Pancreas (tissue), 10 donors: Measurements from ENCODE around the gene WDPCP. TPM values are rescaled to one million over a fixed set of nuclear protein-coding genes. Genes with fewer than 3 reads are reported as not detected.

ENCODE experiments used
- ATAC-seq, 4 donors: fragments of 200-7000 bp; cut with Tn5 transposase; one replicate each; pipeline versions ENCODE4 v1.8.0 to v1.9.1; 2020; ENCODE audit warnings: mild to moderate bottlenecking in 4 of 4, moderate library complexity in 4 of 4
- DNase-seq, 6 donors: peaks; one replicate each; pipeline ENCODE4 v3.0.0-alpha.2; 2020
- FAIRE-seq: peaks from 2 replicates; lab custom pipeline; 2012; peaks lifted over from hg19 to GRCh38; lab: Jason Lieb, UNC
- H3K27ac ChIP-seq, 4 donors: fragments of 200-600 bp; sonication (generic); 1 replicate in 3 of 4; 2 replicates in 1 of 4; pipeline versions ENCODE4 v1.5.0 to v1.8.0; 2020
- H3K27me3 ChIP-seq, 4 donors: fragments of 200-600 bp; one replicate each; pipeline ENCODE4 v1.8.0; 2021
- H3K36me3 ChIP-seq, 3 donors: fragments of 200-600 bp; sonication (generic) in 1 of 3; one replicate each; pipeline versions ENCODE4 v1.5.0 to v1.8.0; 2020 to 2021
- H3K4me1 ChIP-seq, 3 donors: fragments of 200-600 bp; one replicate each; pipeline ENCODE4 v1.8.0; 2021
- H3K4me3 ChIP-seq, 4 donors: fragments of 200-600 bp; sonication (generic) in 2 of 4; one replicate each; pipeline versions ENCODE4 v1.5.0 to v1.8.0; 2020 to 2021
- H3K9me3 ChIP-seq, 4 donors: fragments of 200-600 bp; one replicate each; pipeline ENCODE4 v1.8.0; 2021
- CTCF ChIP-seq, 4 donors: fragments of 200-600 bp; sonication (generic) in 3 of 4; IDR thresholded peaks; one replicate each; pipeline versions ENCODE4 v1.5.0 to v1.8.0; 2021; ENCODE audit warnings: antibody characterized with exemption in 4 of 4
- WGBS, 2 donors: extraction: QIAGEN DNeasy Blood & Tissue Kit; methylation state at CpG; one replicate each; pipeline ENCODE4 v1.1.7; 2013; 5-methylcytosine and 5-hydroxymethylcytosine counted together
- intact Hi-C, 3 donors: fragments of 100-400 bp; cut with DNase I; formaldehyde crosslinking; loops; one replicate each; pipeline versions ENCODE4 v1.11.1 to v1.14.2; 2022
- polyA plus RNA-seq, 2 donors: library from polyadenylated mRNA; stranded (reverse); fragments of 200-250 nt; gene quantifications; one replicate each; pipeline ENCODE4 v1.2.3, GENCODE V29; 2013
- total RNA-seq, 6 donors: library from RNA; stranded (reverse); fragmentation: NEBNext Ultra II Directional in 4 of 6; extraction: Animal tissue kit (Norgen Biotek cat#: 25700) in 4 of 6; gene quantifications; one replicate each; pipeline versions ENCODE4 v1.2.1 to v1.2.4, GENCODE V29; 2021 to 2023
- donor health status: healthy with polysubstance abuse.
- donor health status: DM: no; HTN: no; CAD: no; lungs with moderate emphysema.
- donor health status: DM: no; HTN: no; CAD: no.
- donor health status: control.
- donor health status: control.
- donor health status: Bipolar disorder and iron deficiency.
- donor health status: DM: yes; HTN: yes; CAD: no.
- donor health status: DM: no; HTN: no; CAD: no.
- donor health status: DM: no; HTN: no; CAD: no.
- donor health status: DM: yes; HTN: yes; CAD: no.

Gene WDPCP
- total and polyA plus RNA-seq, 8 donors = 1.9 to 6.1 (median 4.2) TPM

DNA sequence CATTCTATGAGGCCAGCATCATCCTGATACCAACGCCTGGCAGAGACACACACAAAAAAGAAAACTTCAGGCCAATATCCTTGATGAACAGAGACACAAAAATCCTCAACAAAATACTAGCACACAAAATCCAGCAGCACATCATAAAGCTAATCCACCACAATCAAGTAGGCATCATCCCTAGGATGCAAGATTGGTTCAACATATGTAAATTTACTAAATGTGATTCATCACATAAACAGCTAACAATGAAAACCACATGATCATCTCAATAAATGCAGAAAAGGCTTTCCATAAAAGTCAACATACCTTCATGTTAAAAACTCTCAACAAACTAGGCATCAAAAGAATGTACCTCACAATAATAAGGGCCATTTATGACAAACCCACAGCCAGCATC, 65.3 kb downstream of the WDPCP start:
- ATAC-seq (no peak), DNase-seq (no peak), FAIRE-seq (no peak)
- H3K9me3 ChIP-seq = no peaks in the 10 kb centered on the region
- no peak for TF ChIP-seq CTCF (IDR thresholded peaks at IDR 0.05)
- H3K27me3 ChIP-seq = no peaks in the 10 kb centered on the region
- WGBS, 2 donors = 92% methylated on average over 1 of the region's 1 CpG
- H3K4me3 ChIP-seq = no peak overlapping the region
- H3K27ac ChIP-seq = no peak overlapping the region
- intact Hi-C loops = no loop called here
- no peaks in the 10 kb centered on the region for H3K4me1 ChIP-seq
- no peaks in the 10 kb centered on the region for H3K36me3 ChIP-seq

DNA sequence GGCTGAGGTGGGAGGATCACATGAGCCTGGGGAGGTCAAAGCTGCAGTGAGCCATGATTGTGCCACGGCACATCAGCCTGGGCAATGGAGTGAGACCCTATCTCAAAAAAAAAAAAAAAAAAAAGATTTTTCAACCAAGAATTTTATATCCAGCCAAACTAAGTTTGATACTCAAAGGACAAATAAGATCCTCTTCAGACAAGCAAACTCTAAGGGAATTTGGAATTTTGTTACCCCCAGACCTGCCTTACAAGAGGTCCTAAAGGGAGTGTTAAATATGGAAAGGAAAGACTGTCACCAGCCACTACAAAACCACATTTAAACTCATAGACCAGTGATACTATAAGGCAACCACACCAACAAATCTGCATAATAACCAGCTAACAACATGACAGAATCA, 67.5 kb downstream of the WDPCP start:
- ATAC-seq = no peak
- Histone ChIP-seq H3K27ac (no peak overlapping the region), H3K27me3 (no peaks in the 10 kb centered on the region), H3K36me3 (no peaks in the 10 kb centered on the region), H3K9me3 (no peaks in the 10 kb centered on the region), H3K4me1 (no peaks in the 10 kb centered on the region), H3K4me3 (no peak overlapping the region)
- intact Hi-C loops = no loop called here
- DNase-seq = no peak
- 81 to 87% methylated on average over 1 of the region's 1 CpG for WGBS, 2 donors
- no peak for FAIRE-seq
- TF ChIP-seq CTCF (IDR thresholded peaks at IDR 0.05) = no peak

- Histone ChIP-seq H3K36me3 (no peaks in the 10 kb centered on the region), H3K27me3 (no peaks in the 10 kb centered on the region), H3K9me3 (no peaks in the 10 kb centered on the region), H3K4me1 (no peaks in the 10 kb centered on the region), H3K4me3 (no peak overlapping the region), H3K27ac (no peak overlapping the region)
- no peak for TF ChIP-seq CTCF (IDR thresholded peaks at IDR 0.05)
- no peak for FAIRE-seq
- ATAC-seq = no peak
- intact Hi-C loops = no loop called here
- no peak for DNase-seq
These were observed 73.5 kb downstream of the WDPCP start for GRCh38 chr2:63514781-63515180.

DNA sequence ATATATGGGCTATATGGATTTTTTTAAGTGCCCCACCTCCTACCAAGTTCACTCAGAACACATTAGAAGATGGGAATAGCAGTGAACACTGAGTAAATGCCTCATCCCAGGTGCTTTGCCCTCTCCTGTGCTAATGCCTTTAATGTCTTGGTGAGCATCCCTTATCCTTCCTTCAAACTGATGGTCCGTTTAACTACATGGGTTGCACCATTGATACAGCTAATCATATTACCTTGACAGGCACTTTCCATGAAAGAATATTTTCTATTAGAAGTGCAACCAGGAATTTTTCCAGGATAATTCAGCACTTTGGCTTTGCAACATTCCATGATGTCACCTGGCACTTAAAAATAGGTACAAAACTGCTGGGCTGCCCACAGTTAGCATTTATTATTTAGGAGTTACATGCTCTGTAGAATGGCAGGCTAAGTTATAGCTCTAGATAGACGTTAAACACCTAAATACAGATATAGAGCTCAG, 74.0 kb downstream of the WDPCP start:
- FAIRE-seq = no peak
- H3K27ac ChIP-seq = no peak overlapping the region
- no peak for TF ChIP-seq CTCF (IDR thresholded peaks at IDR 0.05)
- no peaks in the 10 kb centered on the region for H3K4me1 ChIP-seq
- H3K4me3 ChIP-seq = no peak overlapping the region
- no peaks in the 10 kb centered on the region for H3K36me3 ChIP-seq
- no peaks in the 10 kb centered on the region for H3K27me3 ChIP-seq
- intact Hi-C loops = no loop called here
- no peak for ATAC-seq
- WGBS, 2 donors = 57 to 78% methylated on average over 2 of the region's 2 CpGs
- no peak for DNase-seq
- H3K9me3 ChIP-seq = no peaks in the 10 kb centered on the region

DNA sequence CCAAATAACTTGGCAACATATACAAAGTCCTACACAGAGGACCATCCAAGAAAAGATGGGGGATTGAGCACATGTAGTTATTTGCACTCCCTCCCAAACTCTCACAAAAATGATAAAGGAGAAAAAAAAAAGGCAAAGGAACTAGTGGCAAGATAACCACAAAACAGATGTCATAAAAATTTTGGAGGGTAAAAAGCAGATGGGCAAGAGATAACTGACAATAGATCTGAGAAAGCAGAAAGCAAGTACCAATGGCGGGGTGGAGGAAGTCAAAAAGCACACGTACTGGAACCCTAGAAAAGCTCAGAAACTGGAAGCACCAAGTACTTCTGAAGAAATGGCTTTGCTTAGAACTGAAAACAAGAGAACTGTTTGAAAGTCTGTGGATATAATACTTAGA, 82.0 kb downstream of the WDPCP start:
- Histone ChIP-seq H3K9me3 (no peaks in the 10 kb centered on the region), H3K27me3 (no peaks in the 10 kb centered on the region), H3K4me1 (no peaks in the 10 kb centered on the region), H3K27ac (no peak overlapping the region), H3K36me3 (no peaks in the 10 kb centered on the region), H3K4me3 (no peak overlapping the region)
- no peak for TF ChIP-seq CTCF (IDR thresholded peaks at IDR 0.05)
- DNase-seq = no peak
- ATAC-seq = no peak
- intact Hi-C loops = no loop called here
- FAIRE-seq = no peak
- WGBS, 2 donors = 86% methylated on average over 2 of the region's 2 CpGs
